C4-2B (cell line): ENCODE measurements around the gene OR10V1.
"Not testable (repeated sequence)": the region's sequence is repeated elsewhere in the genome, so short reads cannot be mapped to it uniquely, and the experiment has no call there.

Experiments used
- H3K27ac ChIP-seq: fragments of 450-650 bp; 2 replicates; pipeline ENCODE4 v1.5.1; 2017
- CTCF ChIP-seq: fragments of 450-650 bp; conservative IDR thresholded peaks from 2 replicates; pipeline ENCODE4 v1.5.1; 2017; ENCODE audit warnings: mild to moderate bottlenecking
- ZFX ChIP-seq: fragments of 450-650 bp; IDR thresholded peaks from 2 replicates; pipeline ENCODE4 v1.6.1; 2017

Gene OR10V1

GRCh38 chr11:59710136-59710847 is 3.4 kb downstream of the OR10V1 start:
- H3K27ac ChIP-seq: no peak overlapping the region
- TF ChIP-seq CTCF (no peak), ZFX (no peak)

GRCh38 chr11:59708537-59708936 is 5.1 kb downstream of the OR10V1 start:
- TF ChIP-seq ZFX (no peak), CTCF (no peak)

GRCh38 chr11:59707371-59707770 is 6.3 kb downstream of the OR10V1 start:
- no peak for TF ChIP-seq CTCF
- TF ChIP-seq ZFX: no peak
- H3K27ac ChIP-seq: no peak overlapping the region

More at GRCh38 chr11:59708537-59708936, 5.1 kb downstream of the OR10V1 start:
- H3K27ac ChIP-seq: no peak overlapping the region

GRCh38 chr11:59706518-59707285 is 6.9 kb downstream of the OR10V1 start:
- TF ChIP-seq CTCF (no peak), ZFX (no peak)
- H3K27ac ChIP-seq: no peak overlapping the region

- TF ChIP-seq CTCF (no peak), ZFX (no peak)
- H3K27ac ChIP-seq: no peak overlapping the region
These were observed 8.4 kb downstream of the OR10V1 start for GRCh38 chr11:59705294-59705693.

- H3K27ac ChIP-seq: not testable (repeated sequence)
These were observed 10.1 kb downstream of the OR10V1 start for GRCh38 chr11:59703515-59703914.

GRCh38 chr11:59700157-59700556 is 13.5 kb downstream of the OR10V1 start:
- H3K27ac ChIP-seq: not testable (repeated sequence)

- no peak for TF ChIP-seq ZFX
- TF ChIP-seq CTCF: no peak
- H3K27ac ChIP-seq: no peak overlapping the region
These were observed 15.1 kb downstream of the OR10V1 start for GRCh38 chr11:59698506-59698905.
